ENCODE data around the gene CDH4. TPM values are rescaled to one million over a fixed set of nuclear protein-coding genes. Genes with fewer than 3 reads are reported as not detected.

Gene CDH4
- total RNA-seq, 1 experiment from 2014 or later, result 5.3 TPM

GRCh38 chr20:61300709-61301108, 48.6 kb downstream of the CDH4 start (continued):
- TF ChIP-seq, protein P1, sequence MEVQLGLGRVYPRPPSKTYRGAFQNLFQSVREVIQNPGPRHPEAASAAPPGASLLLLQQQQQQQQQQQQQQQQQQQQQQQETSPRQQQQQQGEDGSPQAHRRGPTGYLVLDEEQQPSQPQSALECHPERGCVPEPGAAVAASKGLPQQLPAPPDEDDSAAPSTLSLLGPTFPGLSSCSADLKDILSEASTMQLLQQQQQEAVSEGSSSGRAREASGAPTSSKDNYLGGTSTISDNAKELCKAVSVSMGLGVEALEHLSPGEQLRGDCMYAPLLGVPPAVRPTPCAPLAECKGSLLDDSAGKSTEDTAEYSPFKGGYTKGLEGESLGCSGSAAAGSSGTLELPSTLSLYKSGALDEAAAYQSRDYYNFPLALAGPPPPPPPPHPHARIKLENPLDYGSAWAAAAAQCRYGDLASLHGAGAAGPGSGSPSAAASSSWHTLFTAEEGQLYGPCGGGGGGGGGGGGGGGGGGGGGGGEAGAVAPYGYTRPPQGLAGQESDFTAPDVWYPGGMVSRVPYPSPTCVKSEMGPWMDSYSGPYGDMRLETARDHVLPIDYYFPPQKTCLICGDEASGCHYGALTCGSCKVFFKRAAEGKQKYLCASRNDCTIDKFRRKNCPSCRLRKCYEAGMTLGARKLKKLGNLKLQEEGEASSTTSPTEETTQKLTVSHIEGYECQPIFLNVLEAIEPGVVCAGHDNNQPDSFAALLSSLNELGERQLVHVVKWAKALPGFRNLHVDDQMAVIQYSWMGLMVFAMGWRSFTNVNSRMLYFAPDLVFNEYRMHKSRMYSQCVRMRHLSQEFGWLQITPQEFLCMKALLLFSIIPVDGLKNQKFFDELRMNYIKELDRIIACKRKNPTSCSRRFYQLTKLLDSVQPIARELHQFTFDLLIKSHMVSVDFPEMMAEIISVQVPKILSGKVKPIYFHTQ (CRISPR knock-in tag; IDR thresholded peaks at IDR 0.05), result no peak

DNA sequence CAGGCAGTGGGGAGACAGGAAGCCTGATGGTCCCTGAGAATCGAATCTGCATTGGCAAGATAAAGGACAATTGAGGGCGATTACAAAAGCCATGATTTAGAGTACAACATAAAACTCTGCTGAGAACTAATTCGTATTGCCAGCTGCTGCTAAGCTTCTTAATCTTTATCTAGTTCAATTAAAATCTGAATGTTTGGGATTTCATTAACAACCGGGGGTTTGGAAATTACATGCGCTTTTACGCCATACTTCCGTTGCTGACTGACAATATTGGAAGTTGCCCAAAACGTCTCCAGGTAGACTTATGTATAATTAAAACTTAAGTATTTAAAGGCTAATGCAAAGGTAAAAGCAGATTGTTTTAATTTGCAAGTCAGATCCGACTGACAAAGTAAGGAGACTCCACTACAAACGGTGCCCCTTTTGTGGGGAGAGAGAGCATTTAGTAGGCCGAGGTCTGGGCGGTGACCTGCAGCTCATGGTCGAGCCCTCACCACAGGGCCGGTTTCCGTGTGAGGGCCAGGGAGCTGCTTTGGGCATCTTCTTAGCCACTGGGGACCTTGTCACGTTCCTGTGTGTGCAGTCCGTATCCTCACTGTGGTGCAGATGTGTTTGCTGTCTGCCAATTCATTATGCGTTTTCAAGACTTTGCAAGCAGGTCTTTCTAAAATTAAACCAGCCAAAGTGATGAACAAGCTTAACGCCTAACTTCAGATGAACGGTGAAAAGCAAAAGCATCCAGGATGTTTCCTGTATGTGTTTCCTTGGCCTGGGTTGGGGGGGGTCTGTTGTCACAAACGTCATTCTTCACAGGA, 49.9 kb downstream of the CDH4 start:
- Mint-ChIP-seq H3K4me3 (no peak overlapping the region), H3K27ac (no peak overlapping the region), H3K27me3 (ENCODE audit: low read depth) (peaks cover 11% of the 10 kb centered on the region; the same call in 1 of the 2 replicates), H3K4me1 (peaks cover 8% of the 10 kb centered on the region), H3K9me3 (no peaks in the 10 kb centered on the region), H3K36me3 (no peaks in the 10 kb centered on the region)
- POLR2A ChIA-PET, result no interaction called here
- CTCF ChIA-PET, result no interaction called here
- ATAC-seq (no peak), DNase-seq (ENCODE audit: low spot score) (no peak)
- TF ChIP-seq SOX15 (CRISPR knock-in tag; IDR thresholded peaks at IDR 0.05) (no peak), ZSCAN18 (CRISPR knock-in tag; IDR thresholded peaks at IDR 0.05) (no peak), FOXP1 (CRISPR knock-in tag; IDR thresholded peaks at IDR 0.05; ENCODE audit: borderline replicate concordance) (no peak), USF1 (CRISPR knock-in tag; IDR thresholded peaks at IDR 0.05) (no peak)
- TF ChIP-seq, protein P2, sequence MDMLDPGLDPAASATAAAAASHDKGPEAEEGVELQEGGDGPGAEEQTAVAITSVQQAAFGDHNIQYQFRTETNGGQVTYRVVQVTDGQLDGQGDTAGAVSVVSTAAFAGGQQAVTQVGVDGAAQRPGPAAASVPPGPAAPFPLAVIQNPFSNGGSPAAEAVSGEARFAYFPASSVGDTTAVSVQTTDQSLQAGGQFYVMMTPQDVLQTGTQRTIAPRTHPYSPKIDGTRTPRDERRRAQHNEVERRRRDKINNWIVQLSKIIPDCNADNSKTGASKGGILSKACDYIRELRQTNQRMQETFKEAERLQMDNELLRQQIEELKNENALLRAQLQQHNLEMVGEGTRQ (CRISPR knock-in tag; IDR thresholded peaks at IDR 0.05), result no peak

GRCh38 chr20:61303217-61303616, 51.2 kb downstream of the CDH4 start:
- peaks cover 8% of the 10 kb centered on the region for H3K4me1 Mint-ChIP-seq
- no peak for TF ChIP-seq ARID4B (CRISPR knock-in tag; IDR thresholded peaks at IDR 0.05; ENCODE audit: borderline replicate concordance)
- no peak for TF ChIP-seq SOX15 (CRISPR knock-in tag; IDR thresholded peaks at IDR 0.05)
- H3K9me3 Mint-ChIP-seq, result no peaks in the 10 kb centered on the region
- H3K27ac Mint-ChIP-seq, result no peak overlapping the region
- no peak for DNase-seq (ENCODE audit: low spot score)
- CTCF ChIA-PET, result no interaction called here
- H3K4me3 Mint-ChIP-seq, result no peak overlapping the region
- peaks cover 11% of the 10 kb centered on the region; the same call in 1 of the 2 replicates for H3K27me3 Mint-ChIP-seq (ENCODE audit: low read depth)
- no peaks in the 10 kb centered on the region for H3K36me3 Mint-ChIP-seq
- POLR2A ChIA-PET, result no interaction called here
- no peak for ATAC-seq

DNA sequence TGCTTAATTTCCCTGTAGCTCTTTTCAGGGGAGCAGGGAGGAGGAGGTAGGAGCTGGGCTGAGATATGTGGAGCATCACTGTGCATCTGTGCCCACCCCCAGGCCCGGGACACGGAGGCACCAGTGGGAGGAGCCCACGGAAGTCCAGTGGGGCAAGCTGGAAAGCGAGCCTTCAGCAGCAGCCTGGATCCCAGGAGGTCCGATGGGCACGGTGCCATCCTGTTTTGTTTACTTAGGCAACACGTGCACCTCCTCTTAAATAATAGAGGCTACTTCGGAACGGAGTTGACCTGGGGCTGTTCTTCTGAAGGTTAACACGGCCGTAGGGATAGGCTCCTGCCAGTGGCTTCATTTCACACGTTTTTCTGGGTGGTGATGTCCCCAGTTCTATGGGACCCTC, 51.6 kb downstream of the CDH4 start:
- Mint-ChIP-seq H3K4me3 (no peak overlapping the region), H3K27me3 (ENCODE audit: low read depth) (peaks cover 11% of the 10 kb centered on the region; the same call in 1 of the 2 replicates), H3K4me1 (peaks cover 8% of the 10 kb centered on the region), H3K9me3 (no peaks in the 10 kb centered on the region), H3K27ac (no peak overlapping the region), H3K36me3 (no peaks in the 10 kb centered on the region)
- DNase-seq (ENCODE audit: low spot score), result no peak
- ATAC-seq, result no peak
- POLR2A ChIA-PET, result no interaction called here
- CTCF ChIA-PET, result no interaction called here
- TF ChIP-seq, protein P3, sequence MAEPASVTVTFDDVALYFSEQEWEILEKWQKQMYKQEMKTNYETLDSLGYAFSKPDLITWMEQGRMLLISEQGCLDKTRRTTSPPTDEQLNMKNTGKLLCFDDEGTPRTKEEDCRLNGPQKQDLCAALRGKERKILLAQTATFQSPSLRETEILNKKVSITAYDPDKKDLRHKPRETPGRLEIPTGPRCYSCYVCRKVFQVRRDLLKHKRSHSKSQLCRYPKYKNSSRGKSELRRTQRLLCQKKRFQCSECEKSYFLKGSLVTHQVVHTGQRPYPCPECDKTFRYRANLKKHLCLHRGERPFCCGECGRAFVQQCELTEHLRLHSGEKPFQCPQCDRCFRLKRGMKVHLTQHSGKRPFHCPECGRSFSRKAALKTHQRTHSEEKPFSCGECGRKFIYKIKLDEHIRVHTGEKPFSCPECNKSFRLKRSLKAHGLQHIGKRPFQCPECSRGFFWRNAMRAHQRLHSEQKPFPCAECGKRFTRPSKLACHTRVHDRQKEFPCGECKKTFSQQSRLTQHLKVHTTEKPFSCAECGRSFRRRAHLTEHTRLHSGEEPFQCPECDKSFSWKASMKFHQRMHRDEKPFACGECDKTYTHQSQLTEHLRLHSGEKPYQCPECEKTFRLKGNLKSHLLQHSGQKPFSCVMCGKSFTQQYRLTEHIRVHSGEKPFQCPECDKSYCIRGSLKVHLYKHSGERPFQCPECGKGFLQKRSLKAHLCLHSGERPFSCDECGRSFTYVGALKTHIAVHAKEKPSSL (CRISPR knock-in tag; conservative IDR thresholded peaks at IDR 0.05), result no peak
- TF ChIP-seq NR2C2 (CRISPR knock-in tag; IDR thresholded peaks at IDR 0.05) (no peak), SMAD3 (CRISPR knock-in tag; IDR thresholded peaks at IDR 0.05; ENCODE audit: borderline replicate concordance) (no peak), FOXK1 (CRISPR knock-in tag; IDR thresholded peaks at IDR 0.05) (no peak), NFE2L1 (CRISPR knock-in tag; IDR thresholded peaks at IDR 0.05) (no peak), ZNF121 (CRISPR knock-in tag; IDR thresholded peaks at IDR 0.05) (no peak)
- TF ChIP-seq, protein P4, sequence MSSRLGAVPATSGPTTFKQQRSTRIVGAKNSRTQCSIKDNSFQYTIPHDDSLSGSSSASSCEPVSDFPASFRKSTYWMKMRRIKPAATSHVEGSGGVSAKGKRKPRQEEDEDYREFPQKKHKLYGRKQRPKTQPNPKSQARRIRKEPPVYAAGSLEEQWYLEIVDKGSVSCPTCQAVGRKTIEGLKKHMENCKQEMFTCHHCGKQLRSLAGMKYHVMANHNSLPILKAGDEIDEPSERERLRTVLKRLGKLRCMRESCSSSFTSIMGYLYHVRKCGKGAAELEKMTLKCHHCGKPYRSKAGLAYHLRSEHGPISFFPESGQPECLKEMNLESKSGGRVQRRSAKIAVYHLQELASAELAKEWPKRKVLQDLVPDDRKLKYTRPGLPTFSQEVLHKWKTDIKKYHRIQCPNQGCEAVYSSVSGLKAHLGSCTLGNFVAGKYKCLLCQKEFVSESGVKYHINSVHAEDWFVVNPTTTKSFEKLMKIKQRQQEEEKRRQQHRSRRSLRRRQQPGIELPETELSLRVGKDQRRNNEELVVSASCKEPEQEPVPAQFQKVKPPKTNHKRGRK (CRISPR knock-in tag; IDR thresholded peaks at IDR 0.05; ENCODE audit: borderline replicate concordance), result no peak
